WTC11 (cell line): Measurements from ENCODE around the gene ZFP37. TPM values are rescaled to one million over a fixed set of nuclear protein-coding genes. Genes with fewer than 3 reads are reported as not detected.

Experiments
- ATAC-seq: fragments of 200-7000 bp; cut with Tn5 transposase; 2 replicates; pipeline ENCODE4 v1.10.0; 2021; ENCODE audit warnings: mild to moderate bottlenecking, moderate library complexity
- CTCF ChIA-PET: fragments of 300-600 bp; sonication (Branson Sonifier 250); formaldehyde crosslinking; loops from one replicate; lab custom pipeline; 2021; ENCODE audit warnings: antibody characterized with exemption; lab: Charles Lee
- POLR2A ChIA-PET: fragments of 350-600 bp; sonication (Branson Sonifier 250); formaldehyde crosslinking; loops from one replicate; lab custom pipeline; 2021; ENCODE audit warnings: antibody characterized with exemption; lab: Charles Lee
- DNase-seq: peaks from one replicate; pipeline ENCODE4 v3.0.0; 2021; ENCODE audit warnings: low spot score
- H3K27ac Mint-ChIP-seq: 2 replicates; pipeline ENCODE4 v1.8.0; 2021; ENCODE audit warnings: mixed read lengths
- H3K27me3 Mint-ChIP-seq: 2 replicates; pipeline ENCODE4 v1.8.0; 2021; ENCODE audit warnings: low read depth, mild to moderate bottlenecking, moderate library complexity, mixed read lengths
- H3K36me3 Mint-ChIP-seq: 2 replicates; pipeline ENCODE4 v1.8.0; 2021; ENCODE audit warnings: mixed read lengths
- H3K4me1 Mint-ChIP-seq: 2 replicates; pipeline ENCODE4 v1.8.0; 2022; ENCODE audit warnings: mixed read lengths
- H3K4me3 Mint-ChIP-seq: 2 replicates; pipeline ENCODE4 v1.8.0; 2021; ENCODE audit warnings: mild to moderate bottlenecking, moderate library complexity, mixed read lengths
- H3K9me3 Mint-ChIP-seq: 2 replicates; pipeline ENCODE4 v1.8.0; 2021; ENCODE audit warnings: mixed read lengths
- AR ChIP-seq: fragments of 250-450 bp; sonication (Bioruptor Pico); IDR thresholded peaks from 2 replicates; pipeline ENCODE4 v1.9.0; 2021; ENCODE audit warnings: mild to moderate bottlenecking
- ARID4B ChIP-seq: sonication (generic); formaldehyde crosslinking; IDR thresholded peaks from 2 replicates; pipeline ENCODE4 v1.8.0; 2023; ENCODE audit warnings: missing genetic modification reagents, mild to moderate bottlenecking, borderline replicate concordance
- ATF1 ChIP-seq: sonication (generic); formaldehyde crosslinking; IDR thresholded peaks from 2 replicates; pipeline ENCODE4 v1.8.1; 2023; ENCODE audit warnings: mild to moderate bottlenecking, moderate library complexity, missing genetic modification reagents
- CDX4 ChIP-seq: fragments of 250-450 bp; sonication (Bioruptor Pico); IDR thresholded peaks from 2 replicates; pipeline ENCODE4 v1.9.0; 2021; ENCODE audit warnings: moderate library complexity, mild to moderate bottlenecking, inconsistent platforms, borderline replicate concordance
- CREB1 ChIP-seq: sonication (generic); formaldehyde crosslinking; IDR thresholded peaks from 2 replicates; pipeline ENCODE4 v1.8.0; 2023; ENCODE audit warnings: mild to moderate bottlenecking, missing genetic modification reagents
- E2F4 ChIP-seq: sonication (generic); formaldehyde crosslinking; IDR thresholded peaks from 2 replicates; pipeline ENCODE4 v1.8.1; 2022; ENCODE audit warnings: low read depth, mild to moderate bottlenecking, moderate library complexity, missing genetic modification reagents, borderline replicate concordance
- FOXK1 ChIP-seq: sonication (generic); formaldehyde crosslinking; IDR thresholded peaks from 2 replicates; pipeline ENCODE4 v1.8.0; 2022; ENCODE audit warnings: mild to moderate bottlenecking, moderate library complexity, missing genetic modification reagents
- HMGA2 ChIP-seq: fragments of 250-450 bp; sonication (Bioruptor Pico); IDR thresholded peaks from 2 replicates; pipeline ENCODE4 v1.4.0; 2021; ENCODE audit warnings: mild to moderate bottlenecking, moderate library complexity
- STAT6 ChIP-seq: sonication (generic); formaldehyde crosslinking; conservative IDR thresholded peaks from 2 replicates; pipeline ENCODE4 v1.8.1; 2023; ENCODE audit warnings: mild to moderate bottlenecking, low read depth, missing genetic modification reagents, moderate library complexity
- USF2 ChIP-seq: sonication (generic); formaldehyde crosslinking; IDR thresholded peaks from 2 replicates; pipeline ENCODE4 v1.8.1; 2023; ENCODE audit warnings: mild to moderate bottlenecking, missing genetic modification reagents, moderate library complexity
- ZNF232 ChIP-seq: sonication (generic); formaldehyde crosslinking; IDR thresholded peaks from 2 replicates; pipeline ENCODE4 v1.8.0; 2022; ENCODE audit warnings: mild to moderate bottlenecking, missing genetic modification reagents
- ZNF263 ChIP-seq: sonication (generic); formaldehyde crosslinking; IDR thresholded peaks from 2 replicates; pipeline ENCODE4 v1.8.1; 2022; ENCODE audit warnings: low read depth, mild to moderate bottlenecking, moderate library complexity, missing genetic modification reagents
- ZNF281 ChIP-seq: sonication (generic); formaldehyde crosslinking; IDR thresholded peaks from 2 replicates; pipeline ENCODE4 v1.8.0; 2023; ENCODE audit warnings: mild to moderate bottlenecking, missing genetic modification reagents
- total RNA-seq: library from RNA; stranded (reverse); gene quantifications from 3 replicates; pipeline ENCODE4 v1.2.3, GENCODE V29; 2021

The ZFP37 gene
- total RNA-seq, 1 experiment from 2014 or later, result 5.6 TPM

- peaks cover 72% of the 10 kb centered on the region for H3K9me3 Mint-ChIP-seq
- TF ChIP-seq E2F4 (CRISPR knock-in tag) (no peak), ZNF232 (CRISPR knock-in tag) (no peak), ARID4B (CRISPR knock-in tag) (no peak), USF2 (no peak), ATF1 (no peak), FOXK1 (CRISPR knock-in tag) (no peak), HMGA2 (CRISPR knock-in tag) (no peak), CDX4 (CRISPR knock-in tag) (no peak), ZNF281 (CRISPR knock-in tag) (no peak)
- TF ChIP-seq, all 79 proteins: peak for 0
- Mint-ChIP-seq H3K4me3 (no peak overlapping the region), H3K4me1 (no peaks in the 10 kb centered on the region), H3K36me3 (peaks cover 18% of the 10 kb centered on the region), H3K27me3 (peaks cover 30% of the 10 kb centered on the region), H3K27ac (no peak overlapping the region)
- ATAC-seq, result no peak
- POLR2A ChIA-PET, result no interaction called here
- CTCF ChIA-PET, result no interaction called here
- DNase-seq, result no peak
These were observed 38.3 kb downstream of the ZFP37 start for GRCh38 chr9:113018247-113018646.

- peak overlapping the region; percentile 92 for H3K4me3 Mint-ChIP-seq
- ATAC-seq (no peak), DNase-seq (no peak)
- H3K9me3 Mint-ChIP-seq, result peaks cover 37% of the 10 kb centered on the region
- ChIA-PET CTCF (interaction anchor here (1.2 kb wide), 1 partner anchor 100 kb away, joined by 4 read pairs; no protein-coding TSS in a partner anchor), POLR2A (interaction anchor here (0.8 kb wide), 1 partner anchor 8 kb away, joined by 3 read pairs; no protein-coding TSS in a partner anchor)
- peaks cover 28% of the 10 kb centered on the region for H3K36me3 Mint-ChIP-seq
- peaks cover 14% of the 10 kb centered on the region for H3K27me3 Mint-ChIP-seq
- H3K27ac Mint-ChIP-seq, result no peak overlapping the region
- H3K4me1 Mint-ChIP-seq, result peaks cover 9% of the 10 kb centered on the region
- no peak for TF ChIP-seq CREB1 (CRISPR knock-in tag)
- TF ChIP-seq HMGA2 (CRISPR knock-in tag), result no peak
- TF ChIP-seq STAT6 (CRISPR knock-in tag), result no peak
- no peak for TF ChIP-seq ZNF263 (CRISPR knock-in tag)
- no peak for TF ChIP-seq ARID4B (CRISPR knock-in tag)
- TF ChIP-seq AR (CRISPR knock-in tag), result no peak
These were observed 44.0 kb downstream of the ZFP37 start for GRCh38 chr9:113012492-113012891.
